Fibroblast of skin of left biceps (primary cell): ENCODE measurements around the gene VDAC2.
"Not testable (repeated sequence)": the region's sequence is repeated elsewhere in the genome, so short reads cannot be mapped to it uniquely, and the experiment has no call there.

Source experiments
- DNase-seq, 2 experiments: peaks; one replicate each; pipeline ENCODE4 v3.0.0-alpha.2; 2013; ENCODE audit warnings: low read depth in 2 of 2

VDAC2 gene

GRCh38 chr10:75210282-75211006, at the start of gene VDAC2:
TSS of gene VDAC2 (plus strand) at chr10:75210796. CDS start at chr10:75211159, 363 bp downstream.
- DNase-seq: peak; percentile 70 to 78

GRCh38 chr10:75165684-75166622, 44.6 kb upstream of the VDAC2 start:
- no peak for DNase-seq

GRCh38 chr10:75166623-75166972, 44.0 kb upstream of the VDAC2 start:
- DNase-seq: no peak

GRCh38 chr10:75168275-75168674, 42.3 kb upstream of the VDAC2 start:
- no peak for DNase-seq

- no peak for DNase-seq
Measured at GRCh38 chr10:75170215-75170614, 40.4 kb upstream of the VDAC2 start.

GRCh38 chr10:75175046-75175445, 35.5 kb upstream of the VDAC2 start:
- DNase-seq: no peak

- no peak for DNase-seq
Measured at GRCh38 chr10:75176046-75176445, 34.5 kb upstream of the VDAC2 start.

GRCh38 chr10:75176736-75177135, 33.9 kb upstream of the VDAC2 start:
- DNase-seq: no peak

GRCh38 chr10:75179657-75180177, 30.9 kb upstream of the VDAC2 start:
- DNase-seq: no peak

GRCh38 chr10:75180592-75180991, 30.0 kb upstream of the VDAC2 start:
- no peak for DNase-seq

GRCh38 chr10:75181073-75181472, 29.5 kb upstream of the VDAC2 start:
- DNase-seq: no peak

- DNase-seq: no peak
Measured at GRCh38 chr10:75186310-75186709, 24.3 kb upstream of the VDAC2 start.

GRCh38 chr10:75187961-75188426, 22.6 kb upstream of the VDAC2 start:
- no peak for DNase-seq

- not testable (repeated sequence) for DNase-seq
Measured at GRCh38 chr10:75188522-75188921, 22.1 kb upstream of the VDAC2 start.

- no peak for DNase-seq
Measured at GRCh38 chr10:75189266-75190096, 21.1 kb upstream of the VDAC2 start.

- DNase-seq: peak; percentile 57 to 58
Measured at GRCh38 chr10:75191821-75192568, 18.6 kb upstream of the VDAC2 start.

- not testable (repeated sequence) for DNase-seq
Measured at GRCh38 chr10:75194625-75195024, 16.0 kb upstream of the VDAC2 start.

GRCh38 chr10:75195035-75195763, 15.4 kb upstream of the VDAC2 start:
- peak in 1 of 2 experiments; percentile 31 for DNase-seq

GRCh38 chr10:75197066-75197465, 13.5 kb upstream of the VDAC2 start:
- DNase-seq: no peak

- no peak for DNase-seq
Measured at GRCh38 chr10:75197906-75198305, 12.7 kb upstream of the VDAC2 start.
